Urothelium cell line (cell line): Measurements from ENCODE around the gene NR4A3.

ENCODE experiments used
- DNase-seq: peaks from one replicate; pipeline ENCODE4 v3.0.0; 2011; ENCODE audit warnings: low spot score, mixed read lengths
- FAIRE-seq: peaks from 2 replicates; lab custom pipeline; 2011; peaks lifted over from hg19 to GRCh38; lab: Jason Lieb, UNC

The NR4A3 gene

DNA sequence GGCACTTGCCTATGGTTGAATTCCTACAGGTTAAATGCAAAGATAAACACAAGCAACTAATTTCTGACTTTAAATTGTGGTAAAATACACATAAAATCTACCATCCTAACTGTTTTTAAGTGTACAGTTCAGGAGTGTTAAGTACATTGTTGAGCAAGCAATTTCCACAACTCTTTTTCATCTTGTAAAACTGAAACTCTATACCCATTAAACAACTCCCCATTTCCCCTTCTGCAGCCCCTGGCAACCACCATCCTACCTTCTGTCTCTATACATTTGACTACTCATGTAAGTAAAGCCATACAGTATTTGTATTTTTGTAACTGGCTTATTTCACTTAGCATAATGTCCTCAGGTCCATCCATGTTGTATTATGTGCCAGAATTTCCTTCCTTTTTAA lies 46.3 kb downstream of the NR4A3 start:
- no peak for FAIRE-seq
- DNase-seq = no peak

DNA sequence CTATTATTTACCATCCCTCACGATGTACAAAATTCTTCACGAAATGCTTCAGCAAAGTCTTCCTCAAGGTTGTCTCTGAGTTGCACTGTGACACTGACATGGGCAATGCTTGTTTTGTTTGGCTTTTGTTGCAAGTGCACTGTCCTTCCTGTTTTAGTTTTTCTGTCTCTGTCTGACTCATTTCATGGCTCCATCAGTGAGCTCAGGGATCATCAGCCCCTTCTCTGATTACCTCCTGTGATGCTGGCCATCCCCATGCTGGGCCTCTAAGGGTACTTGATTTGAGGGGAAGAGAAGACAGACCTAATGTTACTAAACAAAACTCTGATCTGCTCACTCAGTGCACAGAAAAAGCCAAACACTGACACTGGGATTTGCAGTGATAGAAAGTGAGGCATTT lies 47.2 kb downstream of the NR4A3 start:
- no peak for DNase-seq
- no peak for FAIRE-seq

DNA sequence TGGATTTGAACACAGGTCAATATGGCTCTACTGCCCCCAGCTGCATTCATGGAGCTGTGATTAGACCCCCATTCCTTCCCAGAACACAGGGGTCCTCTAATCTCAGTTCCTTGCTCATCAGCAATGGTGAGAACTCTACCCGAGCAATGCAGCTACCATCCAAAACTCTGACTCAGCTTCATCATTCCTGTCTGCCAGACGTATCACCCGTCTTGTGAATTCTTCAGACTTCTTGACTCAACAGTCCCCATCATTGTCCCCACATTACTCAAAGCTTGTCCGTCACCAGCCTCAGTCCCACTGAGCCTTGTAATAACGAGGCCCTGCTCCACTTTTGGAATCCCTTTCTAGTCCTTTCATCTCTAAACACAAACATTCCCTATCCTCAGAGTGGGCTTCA lies 48.4 kb downstream of the NR4A3 start:
- no peak for FAIRE-seq
- DNase-seq = peak; percentile 6

DNA sequence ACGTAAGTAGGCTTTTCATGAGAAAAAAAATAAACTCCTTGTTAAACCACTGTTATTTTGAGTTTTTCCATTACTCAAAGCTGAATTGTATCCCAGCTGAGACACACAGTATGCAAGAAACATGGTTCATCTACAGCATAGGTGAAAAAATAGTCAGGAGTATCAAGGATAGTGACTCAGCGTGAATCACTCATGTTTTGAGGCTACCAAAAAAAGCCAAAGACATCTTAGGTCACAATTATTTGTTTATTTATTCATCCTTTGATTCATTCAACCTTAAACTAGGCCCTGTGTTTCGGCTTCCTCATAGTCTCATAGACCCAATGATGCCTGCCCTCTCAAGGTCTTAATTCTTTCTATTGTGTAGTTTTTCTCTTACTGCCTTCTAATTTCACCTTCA lies 51.8 kb downstream of the NR4A3 start:
- DNase-seq (peak; percentile 62), FAIRE-seq (no peak)

DNA sequence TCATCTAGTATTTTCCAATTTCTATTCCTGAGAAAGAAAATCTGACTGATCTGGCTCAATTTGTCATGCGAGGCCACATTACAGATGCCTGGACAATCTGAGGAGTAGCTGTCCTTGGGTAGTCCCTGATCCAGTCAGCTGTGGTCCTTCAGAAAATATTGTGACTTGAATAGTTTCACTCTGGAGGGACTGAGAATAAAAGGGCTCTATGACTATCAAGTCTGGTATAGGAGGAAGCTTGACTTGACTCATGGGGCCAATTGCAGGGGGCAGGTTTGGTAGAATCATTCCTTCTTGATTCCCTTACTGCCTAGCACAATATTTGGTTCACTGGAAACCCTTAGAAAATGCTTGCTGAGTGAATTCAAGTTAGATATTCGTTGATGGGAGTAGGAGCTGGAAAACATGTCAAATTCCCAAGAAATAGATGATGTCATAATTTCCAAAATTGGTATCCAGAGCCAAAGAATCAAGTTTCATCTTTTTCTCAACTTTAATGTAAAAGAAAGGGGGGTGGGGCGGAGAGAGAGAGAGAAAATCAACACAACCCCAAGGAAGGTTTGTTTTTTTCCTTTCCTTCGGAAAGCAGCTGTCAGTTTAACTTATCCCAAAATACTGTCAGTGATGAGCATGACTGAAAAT lies 52.4 kb downstream of the NR4A3 start:
- DNase-seq (peak; percentile 8), FAIRE-seq (no peak)

DNA sequence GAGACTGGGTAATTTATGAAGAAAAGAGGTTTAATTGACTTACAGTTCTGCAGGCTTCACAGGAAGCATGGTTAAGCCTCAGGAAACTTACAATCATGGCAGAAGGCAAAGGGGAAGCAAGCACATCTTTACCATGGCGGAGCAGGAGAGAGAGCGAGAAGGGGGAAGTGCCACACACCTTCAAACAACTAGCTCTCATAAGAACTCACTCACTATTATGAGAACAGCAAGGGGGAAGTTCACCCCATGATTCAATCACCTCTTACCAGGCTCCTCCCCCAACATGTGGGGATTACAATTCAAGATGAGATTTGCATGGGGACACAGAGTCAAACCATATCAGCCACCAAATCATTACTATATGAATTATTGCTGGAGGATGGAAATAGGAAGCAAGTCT lies 54.5 kb downstream of the NR4A3 start:
- no peak for FAIRE-seq
- no peak for DNase-seq

DNA sequence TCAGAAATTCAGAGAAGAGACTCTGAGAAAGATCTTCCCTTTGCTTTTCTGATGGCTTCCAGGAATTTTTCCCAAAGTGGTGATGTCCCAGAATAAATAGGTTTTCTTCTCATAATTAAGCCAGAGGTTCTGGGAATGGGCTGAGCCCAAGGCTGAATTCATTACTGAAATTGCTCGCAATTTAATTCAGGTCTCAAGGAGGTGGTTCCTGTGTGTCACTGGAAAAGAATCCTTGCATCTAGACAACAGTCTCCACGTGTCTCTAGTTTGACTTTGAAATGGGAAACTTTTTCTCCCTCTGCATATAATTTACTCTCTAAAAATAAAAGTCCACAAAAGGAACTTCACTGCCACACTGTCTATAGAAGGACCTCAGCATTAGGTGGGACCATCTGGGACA lies 57.0 kb downstream of the NR4A3 start:
- FAIRE-seq (no peak), DNase-seq (no peak)

DNA sequence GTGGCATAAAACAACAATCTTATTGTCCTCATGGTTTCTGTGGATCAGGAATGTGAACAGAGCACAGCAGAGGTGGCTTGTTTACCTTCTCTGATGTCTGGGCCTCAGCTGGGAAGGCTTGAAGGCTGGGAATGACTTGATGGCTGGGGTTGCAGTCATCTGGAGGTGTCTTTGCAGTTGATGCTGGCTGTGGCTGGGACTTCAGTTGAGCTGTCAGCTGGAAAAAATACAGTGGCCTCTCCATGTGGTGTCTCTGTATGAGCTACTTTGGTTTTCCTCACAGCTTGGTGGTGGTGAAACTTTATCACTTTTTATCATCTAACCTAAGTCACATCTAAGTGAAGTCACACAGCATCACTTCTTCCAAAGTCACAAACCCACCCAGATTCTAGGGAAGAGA lies 60.1 kb downstream of the NR4A3 start:
- DNase-seq (no peak), FAIRE-seq (no peak)

DNA sequence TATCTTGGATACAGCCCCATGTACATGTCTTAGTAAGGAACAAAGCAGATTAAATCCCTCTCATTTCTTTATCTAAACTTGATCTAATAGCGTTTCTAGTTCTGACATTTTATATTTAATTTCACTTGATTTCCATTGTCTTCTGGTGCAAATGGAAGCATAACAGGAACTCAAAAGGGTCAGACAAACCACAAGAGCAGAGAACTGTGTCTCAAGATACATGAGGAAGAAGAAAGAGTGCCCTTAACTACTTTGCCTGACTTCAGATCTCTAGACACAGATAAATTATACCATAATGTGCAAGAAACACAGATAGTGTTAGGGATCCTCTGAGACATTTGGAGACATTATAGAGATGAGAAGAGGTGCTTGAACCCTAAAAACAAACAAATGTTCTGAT lies 64.1 kb downstream of the NR4A3 start:
- no peak for DNase-seq
- no peak for FAIRE-seq

DNA sequence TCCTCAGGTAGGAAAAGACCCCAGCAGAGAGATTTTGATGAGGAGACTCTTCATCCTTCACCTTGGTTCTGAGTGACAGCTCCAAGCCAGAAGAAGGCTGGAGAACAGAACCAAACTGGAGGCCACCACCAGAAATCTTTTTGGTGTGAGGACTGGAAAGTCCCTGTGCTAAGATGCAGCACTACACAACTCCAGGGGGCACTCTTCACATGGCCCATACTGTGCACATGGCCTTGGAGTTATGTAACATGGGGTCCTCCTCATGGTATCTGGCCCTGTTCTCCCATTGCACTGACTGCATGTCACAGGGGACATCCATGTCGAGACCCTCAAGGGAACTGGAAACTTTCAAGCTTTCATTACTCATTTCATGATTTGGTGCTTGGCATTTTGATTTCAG lies 67.4 kb downstream of the NR4A3 start:
- FAIRE-seq (no peak), DNase-seq (no peak)

DNA sequence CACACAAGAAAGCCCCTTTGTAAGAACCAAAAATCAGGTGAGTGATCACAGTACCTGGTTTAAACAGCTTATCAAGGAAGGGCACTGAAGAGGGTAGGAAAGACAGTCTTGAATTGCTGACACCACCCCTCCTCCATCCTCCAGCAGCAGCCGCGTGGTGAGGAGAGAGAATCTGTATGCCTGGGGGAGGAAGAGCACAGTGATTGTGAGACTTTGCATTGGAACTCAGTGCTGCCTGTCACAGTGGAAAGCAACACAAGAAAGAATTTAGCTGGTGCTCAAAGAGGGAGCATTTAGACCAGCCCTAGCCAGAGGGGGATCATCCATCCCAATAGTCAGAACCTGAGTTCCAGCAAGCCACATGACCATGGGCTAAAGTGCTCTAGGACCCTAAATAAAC lies 73.1 kb downstream of the NR4A3 start:
- no peak for DNase-seq
- FAIRE-seq = no peak

DNA sequence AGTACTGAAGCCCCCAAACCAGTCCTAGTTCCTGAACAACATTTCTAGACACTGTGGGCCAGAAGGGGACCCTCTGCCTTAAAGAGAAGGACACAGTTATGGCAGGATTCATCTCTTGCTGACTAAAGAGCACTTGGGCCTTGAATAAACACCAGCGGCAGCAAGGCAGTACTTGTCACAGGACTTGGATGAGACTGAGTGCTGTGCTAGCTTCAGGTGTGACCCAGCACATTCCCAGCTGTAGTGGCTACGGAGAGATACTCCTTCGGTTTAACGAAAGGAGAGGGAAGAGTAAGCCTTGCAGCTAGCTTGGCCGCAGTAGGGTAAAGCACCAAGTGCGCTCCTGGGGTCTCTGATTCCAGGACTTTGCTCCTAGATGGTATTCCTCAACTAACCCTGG lies 73.8 kb downstream of the NR4A3 start:
- DNase-seq (no peak), FAIRE-seq (no peak)

DNA sequence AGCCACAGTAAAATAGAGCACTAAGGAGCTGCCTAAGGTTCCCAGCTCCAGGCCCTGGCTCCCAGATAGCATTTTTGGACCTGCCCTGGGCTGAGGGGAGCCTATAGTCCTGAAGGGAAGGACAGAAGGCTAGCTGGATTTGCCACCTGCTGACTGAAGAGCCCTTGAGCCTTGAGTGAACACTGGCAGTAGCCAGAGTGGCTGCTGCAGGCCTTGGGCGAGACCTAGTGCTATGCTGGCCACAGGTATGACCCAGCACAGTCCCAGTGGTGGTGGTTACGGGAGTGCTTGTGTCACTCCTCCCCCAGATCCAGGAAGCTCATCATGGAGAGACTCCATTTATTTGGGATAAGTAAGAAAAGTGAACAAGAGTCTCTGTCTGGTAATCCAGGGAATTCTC lies 74.4 kb downstream of the NR4A3 start:
- no peak for FAIRE-seq
- no peak for DNase-seq

DNA sequence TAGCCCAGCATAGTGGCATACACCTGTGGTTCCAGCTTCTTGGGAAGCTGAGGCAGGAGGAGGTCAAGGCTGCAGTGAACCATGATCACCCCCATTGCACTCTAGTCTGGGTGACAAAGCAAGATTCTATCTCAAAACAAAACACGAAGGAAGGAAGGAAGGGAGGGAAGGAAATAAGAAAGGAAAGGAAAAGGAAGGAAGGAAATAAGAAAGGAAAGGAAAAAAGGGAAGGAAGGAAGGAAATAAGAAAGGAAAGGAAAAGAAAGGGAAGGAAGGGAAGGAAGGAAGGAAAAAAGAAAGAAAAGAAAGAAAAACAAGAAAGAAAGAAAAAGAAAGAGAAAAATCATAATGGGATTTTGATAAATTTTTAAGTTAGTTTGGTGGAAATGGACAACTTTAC lies 81.7 kb downstream of the NR4A3 start:
- no peak for DNase-seq
- no peak for FAIRE-seq

DNA sequence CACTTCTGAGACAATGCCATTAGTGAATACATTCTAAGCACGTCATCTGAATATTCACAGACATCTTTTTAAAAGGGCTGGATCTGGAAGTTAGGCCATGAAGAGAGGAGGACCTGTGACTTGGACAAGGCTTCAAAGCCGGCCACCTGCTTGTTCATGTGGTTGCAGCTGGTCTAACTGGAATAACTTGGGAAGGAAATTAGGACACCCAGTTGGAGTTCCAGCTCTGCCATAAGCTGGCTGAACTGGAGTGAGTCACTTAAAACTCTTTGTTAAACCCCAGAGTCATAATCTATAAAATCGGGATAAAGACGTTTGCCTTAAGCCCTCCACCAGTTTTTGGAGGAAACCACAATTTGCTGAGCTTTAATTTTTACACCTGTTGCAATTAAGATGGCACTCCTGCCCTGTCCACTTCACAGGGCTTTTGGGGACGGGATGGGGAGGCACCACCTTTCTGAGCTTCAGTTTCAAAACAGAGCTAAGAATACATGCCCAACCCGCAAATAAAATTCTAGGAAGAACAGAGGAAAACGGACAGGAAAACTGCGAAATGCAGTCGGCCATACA lies 84.2 kb downstream of the NR4A3 start:
- DNase-seq (peak; percentile 4), FAIRE-seq (no peak)

DNA sequence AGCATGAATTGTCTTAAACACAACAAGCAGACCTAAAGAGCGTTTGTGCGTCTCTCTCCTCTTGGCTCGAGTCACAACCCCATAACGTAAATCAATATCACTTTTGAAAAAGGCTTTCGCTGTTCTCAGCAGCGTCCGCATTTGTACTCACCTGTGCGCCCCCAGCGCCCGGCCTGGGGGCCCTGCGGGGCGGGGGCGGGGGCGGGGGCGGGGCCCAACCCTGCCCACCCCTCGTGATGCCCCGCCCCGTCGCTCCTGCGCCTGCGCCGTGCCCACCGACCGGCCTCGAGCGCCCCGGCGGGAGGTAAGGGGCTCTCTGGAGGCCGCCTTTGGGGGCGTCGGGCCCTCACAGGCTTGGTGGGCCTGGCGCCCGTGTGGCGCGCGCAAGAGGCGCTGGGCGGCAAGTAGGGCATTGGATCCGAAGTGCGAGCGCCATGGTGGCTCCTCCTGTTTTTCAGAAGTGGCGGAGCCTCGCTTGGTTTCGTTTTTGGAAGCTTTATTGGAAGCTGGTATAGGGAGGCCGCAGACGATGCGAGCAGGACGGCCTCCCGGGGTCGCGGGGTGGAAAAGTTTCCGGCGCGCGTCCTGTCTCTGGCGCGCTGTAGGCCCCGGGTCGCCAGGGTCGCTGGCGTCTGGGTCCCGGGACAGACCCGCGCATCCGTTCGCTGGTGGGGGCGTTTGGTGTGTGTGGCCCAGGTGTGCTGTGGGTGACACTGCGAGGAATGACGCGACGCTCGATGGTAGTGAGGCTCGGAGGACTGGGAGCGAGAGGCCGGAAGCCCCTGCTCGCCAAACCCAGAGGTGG lies 84.9 kb downstream of the NR4A3 start, which contains the start of gene STX17:
TSS of gene STX17 (plus strand) at position 252 of the 805 bp plus-strand sequence. CDS start 8,586 bp downstream, outside the sequence.
- DNase-seq (peak; percentile 92), FAIRE-seq (no peak)

DNA sequence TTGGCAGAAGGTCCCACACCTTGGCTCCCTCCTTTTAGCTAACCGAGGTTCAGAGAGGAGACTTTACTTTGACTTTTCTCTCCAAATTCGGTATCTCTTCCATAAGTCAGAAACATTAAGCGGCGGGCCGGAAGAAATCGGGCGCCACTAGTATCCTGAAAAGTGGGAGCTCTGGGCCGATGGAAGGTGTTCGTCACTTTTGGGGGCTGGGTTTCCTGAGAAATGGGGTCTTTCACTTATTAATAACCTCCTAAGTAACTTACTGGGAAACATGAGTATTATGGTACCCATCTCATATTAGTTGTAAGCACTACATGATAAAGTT lies 85.5 kb downstream of the NR4A3 start:
- FAIRE-seq = no peak
- DNase-seq = no peak

DNA sequence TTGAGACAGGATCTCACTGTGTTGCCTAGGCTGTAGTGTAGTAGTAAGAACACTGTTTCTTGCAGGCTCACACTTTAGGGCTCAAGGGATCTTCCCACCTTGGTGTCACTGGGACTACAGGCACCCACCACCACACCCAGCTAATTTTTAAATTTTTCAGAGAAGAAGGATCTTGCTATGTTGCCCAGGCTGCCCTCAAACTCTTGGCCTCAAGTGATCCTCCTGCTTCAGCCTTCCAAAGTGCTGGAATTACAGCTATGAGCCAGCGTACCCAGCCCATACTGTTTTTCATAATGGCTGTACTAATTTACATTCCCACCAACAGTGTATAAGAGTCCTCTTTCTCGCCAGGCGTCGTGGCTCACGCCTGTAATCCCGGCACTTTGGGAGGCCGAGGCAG lies 89.9 kb downstream of the NR4A3 start:
- FAIRE-seq (no peak), DNase-seq (no peak)
